GM12878 (cell line): ENCODE results near the gene CEP126. TPM values are rescaled to one million over a fixed set of nuclear protein-coding genes. Genes with fewer than 3 reads are reported as not detected.

ENCODE experiments used
- ATAC-seq: fragments of 200-7000 bp; cut with Tn5 transposase; 3 replicates; pipeline ENCODE4 v1.9.1; 2020; ENCODE audit warnings: mild to moderate bottlenecking, moderate library complexity
- BruUV-seq: library from RNA; stranded (reverse); fragments of 400-500 nt; replicated peaks from 2 replicates; lab custom pipeline; 2021; lab: Mats Ljungman, UMichigan
- CTCF ChIA-PET: fragments of 300-600 bp; sonication (Branson Sonifier 250); formaldehyde crosslinking; extraction: SDS; loops from one replicate; lab custom pipeline; 2021; ENCODE audit warnings: inconsistent platforms; lab: Yijun Ruan, JAX
- POLR2A ChIA-PET: fragments of 350-600 bp; formaldehyde crosslinking; extraction: SDS; loops from one replicate; lab custom pipeline; 2021; ENCODE audit warnings: inconsistent platforms; lab: Charles Lee
- RAD21 ChIA-PET: fragments of 300-600 bp; sonication (Branson Sonifier 250); formaldehyde crosslinking; loops from one replicate; lab custom pipeline; 2023; ENCODE audit warnings: antibody characterized with exemption; ENCODE audit not compliant: unreplicated experiment; lab: Charles Lee
- SMC1A ChIA-PET: fragments of 300-600 bp; sonication (Branson Sonifier 250); formaldehyde crosslinking; loops from one replicate; lab custom pipeline; 2023; ENCODE audit not compliant: unreplicated experiment, uncharacterized antibody; lab: Charles Lee
- DNase-seq: peaks from one replicate; pipeline ENCODE4 v3.0.0-alpha.2; 2011; ENCODE audit warnings: low read depth, low spot score
- FAIRE-seq: peaks from 3 replicates; lab custom pipeline; 2011; peaks lifted over from hg19 to GRCh38; lab: Jason Lieb, UNC
- H2AFZ ChIP-seq: 2 replicates; pipeline ENCODE4 v1.6.0; 2011; ENCODE audit warnings: low read depth, low read length, control low read depth; ENCODE audit not compliant: control insufficient read depth
- H3K27ac ChIP-seq: 2 replicates; pipeline ENCODE4 v1.5.1; 2011; ENCODE audit warnings: control low read depth; ENCODE audit not compliant: control insufficient read depth, insufficient read depth
- H3K27me3 ChIP-seq, 2 experiments: replicated peaks in 1 of 2; 2 replicates each; pipeline versions ENCODE4 v1.6.0 to v1.6.1; 2011; ENCODE audit warnings: low read length in 1 of 2; ENCODE audit not compliant: control insufficient read depth in 2 of 2, insufficient read depth in 2 of 2
- H3K36me3 ChIP-seq, 2 experiments: 2 replicates each; pipeline ENCODE4 v1.5.1; 2011; ENCODE audit warnings: low read length in 1 of 2; ENCODE audit not compliant: control insufficient read depth in 2 of 2, insufficient read depth in 2 of 2
- H3K4me1 ChIP-seq: 2 replicates; pipeline ENCODE4 v1.6.1; 2011; ENCODE audit warnings: mild to moderate bottlenecking, low read length, moderate library complexity, mixed read lengths; ENCODE audit not compliant: control insufficient read depth, insufficient read depth
- H3K4me2 ChIP-seq: 2 replicates; pipeline ENCODE4 v1.6.0; 2011; ENCODE audit warnings: control low read depth; ENCODE audit not compliant: control insufficient read depth, insufficient read depth
- H3K4me3 ChIP-seq: fragments of 200-600 bp; sonication (generic); 2 replicates; pipeline ENCODE4 v1.5.1; 2016
- H3K79me2 ChIP-seq: 2 replicates; pipeline ENCODE4 v1.6.0; 2011; ENCODE audit warnings: low read length; ENCODE audit not compliant: control insufficient read depth, insufficient read depth
- H3K9ac ChIP-seq: 2 replicates; pipeline ENCODE4 v1.8.0; 2011; ENCODE audit warnings: low read length, control low read depth, mixed read lengths; ENCODE audit not compliant: control insufficient read depth, insufficient read depth
- H3K9me3 ChIP-seq: replicated peaks from 3 replicates; pipeline ENCODE4 v1.5.1; 2011; ENCODE audit warnings: mild to moderate bottlenecking, low read length; ENCODE audit not compliant: control insufficient read depth, insufficient read depth
- H4K20me1 ChIP-seq: 2 replicates; pipeline ENCODE4 v1.6.0; 2011; ENCODE audit not compliant: control insufficient read depth, insufficient read depth
- ASH2L ChIP-seq: fragments of 300-600, 200-600 bp; sonication (generic); IDR thresholded peaks from 2 replicates; pipeline ENCODE4 v1.6.1; 2017; ENCODE audit warnings: low read depth, mild to moderate bottlenecking, borderline replicate concordance
- BCL11A ChIP-seq: IDR thresholded peaks from 2 replicates; pipeline ENCODE4 v1.6.1; 2011; ENCODE audit warnings: low read depth, low read length
- BHLHE40 ChIP-seq, 2 experiments: fragments of 450-650 bp in 1 of 2; IDR thresholded peaks; 2 replicates each; pipeline ENCODE4 v1.6.1; 2011 to 2017; ENCODE audit warnings: low read depth in 2 of 2, borderline replicate concordance in 1 of 2, improper control_type of control experiment in 1 of 2, low read length in 1 of 2, mild to moderate bottlenecking in 1 of 2
- CBX5 ChIP-seq: sonication (generic); IDR thresholded peaks from 2 replicates; pipeline ENCODE4 v1.6.1; 2016; ENCODE audit warnings: low read depth, moderate library complexity, mild to moderate bottlenecking, inconsistent platforms
- SKIL ChIP-seq: fragments of 450-650 bp; IDR thresholded peaks from 2 replicates; pipeline ENCODE4 v1.6.1; 2017; ENCODE audit warnings: mild to moderate bottlenecking, low read depth, inconsistent platforms; ENCODE audit not compliant: poor library complexity, severe bottlenecking
- SP1 ChIP-seq: IDR thresholded peaks from one replicate; pipeline ENCODE4 v1.6.1; 2011; ENCODE audit warnings: low read depth, low read length
- WGBS: methylation state at CpG from one replicate; pipeline ENCODE4 v1.1.6; 2016; ENCODE audit warnings: low lambda C conversion rate; ENCODE audit not compliant: insufficient replicate concordance, insufficient coverage; ENCODE audit errors: missing lambda C conversion rate; 5-methylcytosine and 5-hydroxymethylcytosine counted together
- in situ Hi-C: fragments of 300-500 bp; cut with MboI; formaldehyde crosslinking; loops from 9 replicates; pipeline ENCODE4 v1.14.3; 2018; ENCODE audit warnings: mixed read lengths
- intact Hi-C: fragments of 100-400 bp; cut with micrococcal nuclease; formaldehyde crosslinking; loops from one replicate; pipeline ENCODE4 v1.14.2; 2022; ENCODE audit not compliant: unreplicated experiment
- polyA plus RNA-seq, 11 experiments: library from polyadenylated mRNA; depleted of rRNA in 4 of 11; unstranded in 6 of 11; stranded (reverse) in 5 of 11; fragments of >200 nt; fragmentation: Nextera tagmentation in 4 of 11; fragmentation: Illumina TruSeq in 1 of 11; extraction: Ambion mirVana in 4 of 11; extraction: Trizol in 1 of 11; gene quantifications; 1 replicate in 1 of 11; 2 replicates in 10 of 11; pipeline versions ENCODE4 v1.2.1 to v1.2.3, GENCODE V29; 2011 to 2016; ENCODE audit warnings: inconsistent platforms in 2 of 11, missing spikeins in 2 of 11, low read depth in 1 of 11
- total RNA-seq, 4 experiments: library from RNA; depleted of rRNA in 3 of 4; stranded (reverse); fragments of >200 nt in 3 of 4; fragmentation: Illumina TruSeq in 1 of 4; extraction: Trizol in 1 of 4; gene quantifications; 2 replicates each; pipeline versions ENCODE4 v1.2.1 to v1.2.3, GENCODE V29; 2013 to 2021

The CEP126 gene
- total and polyA plus RNA-seq, 10 of the 15 experiments (the other 5 are each of a cell fraction or from before 2014, with no cell fraction given): 0.01 TPM; not detected in 8

DNA sequence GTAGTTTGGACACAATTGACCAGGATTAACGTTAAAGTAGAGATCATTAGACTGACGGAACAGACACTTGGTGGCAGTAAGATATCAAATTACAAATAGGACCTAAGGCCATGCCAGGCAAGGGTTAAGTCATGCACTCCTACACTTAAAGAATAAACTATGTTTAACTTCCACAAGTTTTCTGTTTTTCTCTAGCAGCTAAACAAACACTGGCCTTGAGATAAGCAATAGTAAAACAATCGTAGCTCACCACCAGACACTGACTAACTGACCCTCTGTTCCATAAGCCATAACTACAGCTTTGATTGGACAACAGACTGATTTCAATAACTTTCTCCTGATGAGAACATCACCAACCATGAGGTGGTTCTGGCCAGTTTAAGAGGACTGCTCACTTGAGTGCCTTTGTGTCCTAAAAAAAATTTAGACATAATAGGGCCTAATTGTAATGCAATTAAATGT is 2.0 kb upstream of the CEP126 start:
- POLR2A ChIA-PET: interaction anchor here (0.6 kb wide), 1 partner anchor 17 kb away, joined by 3 read pairs; no protein-coding TSS in a partner anchor
- SMC1A ChIA-PET: interaction anchor here (0.6 kb wide), 1 partner anchor 821 kb away, joined by 3 read pairs; no protein-coding TSS in a partner anchor
- BruUV-seq: no TSS peak
- no peak overlapping the region for H3K27ac ChIP-seq
- RAD21 ChIA-PET: no interaction called here
- no peaks in the 10 kb centered on the region for H4K20me1 ChIP-seq
- CTCF ChIA-PET: interaction anchor here (1.2 kb wide), 1 partner anchor 95 kb away, joined by 4 read pairs; no protein-coding TSS in a partner anchor
- 0 out of 2 replicates have a peak, but pooled peaks cover 3% of the 10 kb centered on the region for H3K4me1 ChIP-seq
- 9% methylated on average over 3 of the region's 3 CpGs for WGBS
- H3K4me2 ChIP-seq: no peak overlapping the region
- DNase-seq: no peak
- H3K4me3 ChIP-seq: no peak overlapping the region
- no peaks in the 10 kb centered on the region for H3K27me3 ChIP-seq
- intact Hi-C loops (no loop called here), in situ Hi-C loops (no loop called here)
- no peak for ATAC-seq
- H3K9me3 ChIP-seq: no peaks in the 10 kb centered on the region
- H3K79me2 ChIP-seq: no peaks in the 10 kb centered on the region
- H2AFZ ChIP-seq: no peak overlapping the region
- no peaks in the 10 kb centered on the region for H3K36me3 ChIP-seq
- H3K9ac ChIP-seq: no peak overlapping the region
- FAIRE-seq: no peak
- TF ChIP-seq CBX5 (no peak), BCL11A (no peak), ASH2L (no peak), SP1 (no peak), SKIL (no peak), BHLHE40 (IDR thresholded peaks at IDR 0.05; ENCODE audit: borderline replicate concordance in 1 of 2, low read depth in 2 of 2, low read length in 1 of 2) (no peak)
